ENCODE measurements around the gene PITX2. TPM values are rescaled to one million over a fixed set of nuclear protein-coding genes. Genes with fewer than 3 reads are reported as not detected.

PITX2 gene
- total and polyA plus RNA-seq, 8 donors, result 0.11 to 0.28 (median 0.24) TPM; not detected in 4

Other genes starting within 250 kb of the PITX2 start
- 1 to 10 TPM; 7.3 to 8.5 TPM for gene ENPEP, start 146.9 kb downstream of the PITX2 start, total RNA-seq
- gene ENPEP, start 146.9 kb downstream of the PITX2 start, polyA plus RNA-seq (ENCODE audit: insufficient read length in 6 of 6), result 10 to 100 TPM; 27.7 to 44.7 (median 40.4) TPM

Measured in left lung (tissue), 8 donors.